GM12878 (cell line): ENCODE measurements around the gene FBXL7. TPM values are rescaled to one million over a fixed set of nuclear protein-coding genes. Genes with fewer than 3 reads are reported as not detected.

Source experiments
- ATAC-seq: fragments of 200-7000 bp; cut with Tn5 transposase; 3 replicates; pipeline ENCODE4 v1.9.1; 2020; ENCODE audit warnings: mild to moderate bottlenecking, moderate library complexity
- BruUV-seq: library from RNA; stranded (reverse); fragments of 400-500 nt; replicated peaks from 2 replicates; lab custom pipeline; 2021; lab: Mats Ljungman, UMichigan
- CTCF ChIA-PET: fragments of 300-600 bp; sonication (Branson Sonifier 250); formaldehyde crosslinking; extraction: SDS; loops from one replicate; lab custom pipeline; 2021; ENCODE audit warnings: inconsistent platforms; lab: Yijun Ruan, JAX
- POLR2A ChIA-PET: fragments of 350-600 bp; formaldehyde crosslinking; extraction: SDS; loops from one replicate; lab custom pipeline; 2021; ENCODE audit warnings: inconsistent platforms; lab: Charles Lee
- RAD21 ChIA-PET: fragments of 300-600 bp; sonication (Branson Sonifier 250); formaldehyde crosslinking; loops from one replicate; lab custom pipeline; 2023; ENCODE audit warnings: antibody characterized with exemption; ENCODE audit not compliant: unreplicated experiment; lab: Charles Lee
- SMC1A ChIA-PET: fragments of 300-600 bp; sonication (Branson Sonifier 250); formaldehyde crosslinking; loops from one replicate; lab custom pipeline; 2023; ENCODE audit not compliant: unreplicated experiment, uncharacterized antibody; lab: Charles Lee
- DNase-seq: peaks from one replicate; pipeline ENCODE4 v3.0.0-alpha.2; 2011; ENCODE audit warnings: low read depth, low spot score
- FAIRE-seq: peaks from 3 replicates; lab custom pipeline; 2011; peaks lifted over from hg19 to GRCh38; lab: Jason Lieb, UNC
- H2AFZ ChIP-seq: 2 replicates; pipeline ENCODE4 v1.6.0; 2011; ENCODE audit warnings: low read depth, low read length, control low read depth; ENCODE audit not compliant: control insufficient read depth
- H3K27ac ChIP-seq: 2 replicates; pipeline ENCODE4 v1.5.1; 2011; ENCODE audit warnings: control low read depth; ENCODE audit not compliant: control insufficient read depth, insufficient read depth
- H3K27me3 ChIP-seq, 2 experiments: replicated peaks in 1 of 2; 2 replicates each; pipeline versions ENCODE4 v1.6.0 to v1.6.1; 2011; ENCODE audit warnings: low read length in 1 of 2; ENCODE audit not compliant: control insufficient read depth in 2 of 2, insufficient read depth in 2 of 2
- H3K36me3 ChIP-seq, 2 experiments: 2 replicates each; pipeline ENCODE4 v1.5.1; 2011; ENCODE audit warnings: low read length in 1 of 2; ENCODE audit not compliant: control insufficient read depth in 2 of 2, insufficient read depth in 2 of 2
- H3K4me1 ChIP-seq: 2 replicates; pipeline ENCODE4 v1.6.1; 2011; ENCODE audit warnings: mild to moderate bottlenecking, low read length, moderate library complexity, mixed read lengths; ENCODE audit not compliant: control insufficient read depth, insufficient read depth
- H3K4me2 ChIP-seq: 2 replicates; pipeline ENCODE4 v1.6.0; 2011; ENCODE audit warnings: control low read depth; ENCODE audit not compliant: control insufficient read depth, insufficient read depth
- H3K4me3 ChIP-seq: fragments of 200-600 bp; sonication (generic); 2 replicates; pipeline ENCODE4 v1.5.1; 2016
- H3K79me2 ChIP-seq: 2 replicates; pipeline ENCODE4 v1.6.0; 2011; ENCODE audit warnings: low read length; ENCODE audit not compliant: control insufficient read depth, insufficient read depth
- H3K9ac ChIP-seq: 2 replicates; pipeline ENCODE4 v1.8.0; 2011; ENCODE audit warnings: low read length, control low read depth, mixed read lengths; ENCODE audit not compliant: control insufficient read depth, insufficient read depth
- H3K9me3 ChIP-seq: replicated peaks from 3 replicates; pipeline ENCODE4 v1.5.1; 2011; ENCODE audit warnings: mild to moderate bottlenecking, low read length; ENCODE audit not compliant: control insufficient read depth, insufficient read depth
- H4K20me1 ChIP-seq: 2 replicates; pipeline ENCODE4 v1.6.0; 2011; ENCODE audit not compliant: control insufficient read depth, insufficient read depth
- GATAD2B ChIP-seq: fragments of 450-650 bp; conservative IDR thresholded peaks from 2 replicates; pipeline ENCODE4 v1.6.1; 2017; ENCODE audit warnings: low read depth, mild to moderate bottlenecking, moderate library complexity
- HDAC6 ChIP-seq: fragments of 200-600 bp; sonication (generic); IDR thresholded peaks from one replicate; pipeline ENCODE4 v1.8.0; 2017; ENCODE audit warnings: antibody characterized with exemption; ENCODE audit not compliant: unreplicated experiment
- IKZF2 ChIP-seq, 2 experiments: fragments of 450-650 bp; IDR thresholded peaks; 2 replicates each; pipeline ENCODE4 v1.6.1; 2017; ENCODE audit warnings: mild to moderate bottlenecking in 2 of 2, moderate library complexity in 2 of 2
- JUNB ChIP-seq: IDR thresholded peaks from 2 replicates; pipeline ENCODE4 v1.6.1; 2016; ENCODE audit warnings: antibody characterized with exemption, mild to moderate bottlenecking
- NFYA ChIP-seq: IDR thresholded peaks from 2 replicates; pipeline ENCODE4 v1.6.1; 2011; ENCODE audit warnings: low read depth, mild to moderate bottlenecking, low read length, improper control_type of control experiment, borderline replicate concordance
- PKNOX1 ChIP-seq: fragments of 450-650 bp; IDR thresholded peaks from 2 replicates; pipeline ENCODE4 v1.6.1; 2016; ENCODE audit warnings: mild to moderate bottlenecking
- TCF12 ChIP-seq: IDR thresholded peaks from 2 replicates; pipeline ENCODE4 v1.6.1; 2011; ENCODE audit warnings: low read depth, mild to moderate bottlenecking, low read length
- ZBTB11 ChIP-seq: fragments of 450-650 bp; formaldehyde crosslinking; IDR thresholded peaks from 2 replicates; pipeline ENCODE4 v1.5.0; 2022; ENCODE audit warnings: mild to moderate bottlenecking, missing genetic modification characterization
- WGBS: methylation state at CpG from one replicate; pipeline ENCODE4 v1.1.6; 2016; ENCODE audit warnings: low lambda C conversion rate; ENCODE audit not compliant: insufficient replicate concordance, insufficient coverage; ENCODE audit errors: missing lambda C conversion rate; 5-methylcytosine and 5-hydroxymethylcytosine counted together
- in situ Hi-C: fragments of 300-500 bp; cut with MboI; formaldehyde crosslinking; loops from 9 replicates; pipeline ENCODE4 v1.14.3; 2018; ENCODE audit warnings: mixed read lengths
- intact Hi-C: fragments of 100-400 bp; cut with micrococcal nuclease; formaldehyde crosslinking; loops from one replicate; pipeline ENCODE4 v1.14.2; 2022; ENCODE audit not compliant: unreplicated experiment
- polyA plus RNA-seq, 11 experiments: library from polyadenylated mRNA; depleted of rRNA in 4 of 11; unstranded in 6 of 11; stranded (reverse) in 5 of 11; fragments of >200 nt; fragmentation: Nextera tagmentation in 4 of 11; fragmentation: Illumina TruSeq in 1 of 11; extraction: Ambion mirVana in 4 of 11; extraction: Trizol in 1 of 11; gene quantifications; 1 replicate in 1 of 11; 2 replicates in 10 of 11; pipeline versions ENCODE4 v1.2.1 to v1.2.3, GENCODE V29; 2011 to 2016; ENCODE audit warnings: inconsistent platforms in 2 of 11, missing spikeins in 2 of 11, low read depth in 1 of 11
- total RNA-seq, 4 experiments: library from RNA; depleted of rRNA in 3 of 4; stranded (reverse); fragments of >200 nt in 3 of 4; fragmentation: Illumina TruSeq in 1 of 4; extraction: Trizol in 1 of 4; gene quantifications; 2 replicates each; pipeline versions ENCODE4 v1.2.1 to v1.2.3, GENCODE V29; 2013 to 2021
- TF ChIP-seq, protein P1 (sequence below): fragments of 450-650 bp; formaldehyde crosslinking; IDR thresholded peaks from 2 replicates; pipeline ENCODE4 v1.4.0; 2022; ENCODE audit warnings: mild to moderate bottlenecking, moderate library complexity
- TF ChIP-seq, protein P2 (sequence below): fragments of 450-650 bp; IDR thresholded peaks from 2 replicates; pipeline ENCODE4 v1.6.1; 2014; ENCODE audit warnings: mild to moderate bottlenecking

The FBXL7 gene
- total and polyA plus RNA-seq, 10 of the 15 experiments (the other 5 are each of a cell fraction or from before 2014, with no cell fraction given): 0.03 to 0.44 (median 0.16) TPM

- intact Hi-C loops: no loop called here
- Histone ChIP-seq H3K27ac (no peak overlapping the region), H4K20me1 (no peaks in the 10 kb centered on the region), H3K79me2 (no peaks in the 10 kb centered on the region), H3K36me3 (no peaks in the 10 kb centered on the region), H3K4me3 (no peak overlapping the region), H3K9me3 (no peaks in the 10 kb centered on the region), H3K4me1 (no peaks in the 10 kb centered on the region), H3K27me3 (no peaks in the 10 kb centered on the region), H3K9ac (no peak overlapping the region), H2AFZ (no peak overlapping the region), H3K4me2 (no peak overlapping the region)
- BruUV-seq: no TSS peak
- ChIA-PET POLR2A (no interaction called here), RAD21 (no interaction called here), CTCF (no interaction called here), SMC1A (no interaction called here)
- in situ Hi-C loops: no loop called here
- no peak for ATAC-seq
- no peak for FAIRE-seq
- TF ChIP-seq JUNB: no peak
- TF ChIP-seq, protein P1, sequence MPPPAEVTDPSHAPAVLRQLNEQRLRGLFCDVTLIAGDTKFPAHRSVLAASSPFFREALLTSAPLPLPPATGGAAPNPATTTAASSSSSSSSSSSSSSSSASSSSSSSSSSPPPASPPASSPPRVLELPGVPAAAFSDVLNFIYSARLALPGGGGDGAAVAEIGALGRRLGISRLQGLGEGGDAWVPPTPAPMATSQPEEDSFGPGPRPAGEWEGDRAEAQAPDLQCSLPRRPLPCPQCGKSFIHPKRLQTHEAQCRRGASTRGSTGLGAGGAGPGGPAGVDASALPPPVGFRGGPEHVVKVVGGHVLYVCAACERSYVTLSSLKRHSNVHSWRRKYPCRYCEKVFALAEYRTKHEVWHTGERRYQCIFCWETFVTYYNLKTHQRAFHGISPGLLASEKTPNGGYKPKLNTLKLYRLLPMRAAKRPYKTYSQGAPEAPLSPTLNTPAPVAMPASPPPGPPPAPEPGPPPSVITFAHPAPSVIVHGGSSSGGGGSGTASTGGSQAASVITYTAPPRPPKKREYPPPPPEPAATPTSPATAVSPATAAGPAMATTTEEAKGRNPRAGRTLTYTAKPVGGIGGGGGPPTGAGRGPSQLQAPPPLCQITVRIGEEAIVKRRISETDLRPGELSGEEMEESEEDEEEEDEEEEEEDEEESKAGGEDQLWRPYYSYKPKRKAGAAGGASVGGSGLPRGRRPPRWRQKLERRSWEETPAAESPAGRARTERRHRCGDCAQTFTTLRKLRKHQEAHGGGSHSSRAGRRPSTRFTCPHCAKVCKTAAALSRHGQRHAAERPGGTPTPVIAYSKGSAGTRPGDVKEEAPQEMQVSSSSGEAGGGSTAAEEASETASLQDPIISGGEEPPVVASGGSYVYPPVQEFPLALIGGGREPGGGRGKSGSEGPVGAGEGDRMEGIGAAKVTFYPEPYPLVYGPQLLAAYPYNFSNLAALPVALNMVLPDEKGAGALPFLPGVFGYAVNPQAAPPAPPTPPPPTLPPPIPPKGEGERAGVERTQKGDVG (CRISPR knock-in tag): no peak
- no peak for TF ChIP-seq NFYA
- no peak for TF ChIP-seq PKNOX1
- TF ChIP-seq TCF12: no peak
- no peak for TF ChIP-seq HDAC6
- TF ChIP-seq ZBTB11: no peak
- TF ChIP-seq GATAD2B: no peak
- TF ChIP-seq, protein P2, sequence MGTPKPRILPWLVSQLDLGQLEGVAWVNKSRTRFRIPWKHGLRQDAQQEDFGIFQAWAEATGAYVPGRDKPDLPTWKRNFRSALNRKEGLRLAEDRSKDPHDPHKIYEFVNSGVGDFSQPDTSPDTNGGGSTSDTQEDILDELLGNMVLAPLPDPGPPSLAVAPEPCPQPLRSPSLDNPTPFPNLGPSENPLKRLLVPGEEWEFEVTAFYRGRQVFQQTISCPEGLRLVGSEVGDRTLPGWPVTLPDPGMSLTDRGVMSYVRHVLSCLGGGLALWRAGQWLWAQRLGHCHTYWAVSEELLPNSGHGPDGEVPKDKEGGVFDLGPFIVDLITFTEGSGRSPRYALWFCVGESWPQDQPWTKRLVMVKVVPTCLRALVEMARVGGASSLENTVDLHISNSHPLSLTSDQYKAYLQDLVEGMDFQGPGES: no peak
- TF ChIP-seq IKZF2 (IDR thresholded peaks at IDR 0.05): no peak
- no peak for DNase-seq
- 18% methylated on average over 6 of the region's 6 CpGs for WGBS
Measured at GRCh38 chr5:15966066-15966640, 466.2 kb downstream of the FBXL7 start.
